ENCODE data around the gene PRRT4.
A peak's percentile ranks its signal among the peaks of the same experiment; 100 is the strongest.

PRRT4 gene

GRCh38 chr7:128343554-128344430, 17.7 kb downstream of the PRRT4 start, which contains the start of gene RBM28:
TSS of gene RBM28 (minus strand) at chr7:128343908. CDS start at chr7:128343793, 115 bp downstream.
- ATAC-seq = peak; percentile 92
- TF ChIP-seq ZC3H10 (CRISPR knock-in tag; IDR thresholded peaks at IDR 0.05) (no peak), CREB5 (CRISPR knock-in tag; IDR thresholded peaks at IDR 0.05; ENCODE audit: low read depth) (no peak; the same call in 1 of the 2 replicates), POU6F1 (CRISPR knock-in tag; IDR thresholded peaks at IDR 0.05; ENCODE audit: borderline replicate concordance, low read depth) (peak; percentile 91; the same call in 1 of the 2 replicates), ZNF565 (CRISPR knock-in tag; conservative IDR thresholded peaks at IDR 0.05; ENCODE audit: low read depth) (0 out of 2 replicates have a peak, but pooled peaks have one; percentile 61), ARNTL (CRISPR knock-in tag; IDR thresholded peaks at IDR 0.05; ENCODE audit: borderline replicate concordance, low read depth) (no peak), RARB (CRISPR knock-in tag; IDR thresholded peaks at IDR 0.05) (peak; percentile 52; the same call in 1 of the 2 replicates), ZFP3 (CRISPR knock-in tag; IDR thresholded peaks at IDR 0.05) (peak; percentile 69; the same call in 1 of the 2 replicates), CSDC2 (CRISPR knock-in tag; IDR thresholded peaks at IDR 0.05) (no peak), ESRRG (CRISPR knock-in tag; IDR thresholded peaks at IDR 0.05) (0 out of 2 replicates have a peak, but pooled peaks have one; percentile 44), SNAI2 (CRISPR knock-in tag; IDR thresholded peaks at IDR 0.05) (peak; percentile 33; the same call in 1 of the 2 replicates)

GRCh38 chr7:128341733-128342132, 19.8 kb downstream of the PRRT4 start:
- TF ChIP-seq ESRRG (CRISPR knock-in tag; IDR thresholded peaks at IDR 0.05) (no peak), ZFP3 (CRISPR knock-in tag; IDR thresholded peaks at IDR 0.05) (no peak), PPARA (CRISPR knock-in tag; IDR thresholded peaks at IDR 0.05; ENCODE audit: borderline replicate concordance) (no peak), PATZ1 (CRISPR knock-in tag; IDR thresholded peaks at IDR 0.05; ENCODE audit: borderline replicate concordance) (no peak), CSRNP3 (CRISPR knock-in tag; IDR thresholded peaks at IDR 0.05) (no peak), TSHZ2 (CRISPR knock-in tag; IDR thresholded peaks at IDR 0.05) (no peak), GLIS3 (CRISPR knock-in tag; IDR thresholded peaks at IDR 0.05) (no peak), ZNF70 (CRISPR knock-in tag; IDR thresholded peaks at IDR 0.05) (no peak), POU6F1 (CRISPR knock-in tag; IDR thresholded peaks at IDR 0.05; ENCODE audit: borderline replicate concordance, low read depth) (no peak), SNAI2 (CRISPR knock-in tag; IDR thresholded peaks at IDR 0.05) (no peak), ZFP30 (CRISPR knock-in tag; IDR thresholded peaks at IDR 0.05) (no peak), ZNF8 (CRISPR knock-in tag; IDR thresholded peaks at IDR 0.05) (no peak)

More at GRCh38 chr7:128341733-128342132, 19.8 kb downstream of the PRRT4 start:
- ATAC-seq = no peak

All from SK-N-SH treated with all-trans-retinoic acid at 6 μM for 48 hours (cell line).